Nephron progenitor cell (in vitro differentiated cells): Measurements from ENCODE around the gene SHISA8.
"Not testable (repeated sequence)": the region's sequence is repeated elsewhere in the genome, so short reads cannot be mapped to it uniquely, and the experiment has no call there.

Source experiments
- DNase-seq: peaks from one replicate; pipeline ENCODE4 v3.0.0; 2021
- H3K27ac Mint-ChIP-seq: 2 replicates; pipeline ENCODE4 v1.8.0; 2021; ENCODE audit warnings: mild to moderate bottlenecking, moderate library complexity, mixed read lengths
- H3K27me3 Mint-ChIP-seq: 2 replicates; pipeline ENCODE4 v1.8.0; 2021; ENCODE audit warnings: mild to moderate bottlenecking, low read depth, mixed read lengths; ENCODE audit not compliant: poor library complexity
- H3K36me3 Mint-ChIP-seq: 2 replicates; pipeline ENCODE4 v1.8.0; 2021; ENCODE audit warnings: low read depth, mixed read lengths
- H3K4me1 Mint-ChIP-seq: 2 replicates; pipeline ENCODE4 v1.8.0; 2021; ENCODE audit warnings: mixed read lengths
- H3K4me3 Mint-ChIP-seq: 2 replicates; pipeline ENCODE4 v1.8.0; 2021; ENCODE audit warnings: mild to moderate bottlenecking, moderate library complexity, mixed read lengths
- H3K9me3 Mint-ChIP-seq: 2 replicates; pipeline ENCODE4 v1.8.0; 2021; ENCODE audit warnings: mild to moderate bottlenecking, moderate library complexity, mixed read lengths
- TF ChIP-seq, protein P1 (sequence below): fragments of 200-600 bp; sonication (generic); IDR thresholded peaks from 2 replicates; pipeline ENCODE4 v1.5.0; 2021; ENCODE audit warnings: antibody characterized with exemption

Gene SHISA8

DNA sequence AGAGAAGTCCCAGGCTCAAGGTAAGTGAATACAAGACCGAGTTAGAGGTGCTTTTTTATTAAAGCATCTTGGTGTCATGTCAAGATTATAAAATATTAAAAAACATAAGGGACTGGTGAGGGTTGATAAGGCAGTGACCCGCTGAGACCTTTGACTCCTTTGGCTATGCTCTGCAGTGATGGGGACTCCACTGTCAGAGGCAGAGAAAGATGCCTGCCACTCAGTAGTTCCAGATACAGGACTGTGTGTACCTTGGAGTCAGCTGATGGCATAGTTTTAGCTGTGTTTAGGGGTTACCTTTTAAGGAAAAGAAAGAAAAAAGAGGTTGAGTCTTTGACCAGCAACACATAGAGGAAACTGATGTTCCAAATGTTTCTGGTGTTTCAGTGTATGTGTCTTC, 40.8 kb downstream of the SHISA8 start:
- Mint-ChIP-seq H3K27ac (no peak overlapping the region), H3K4me3 (no peak overlapping the region), H3K36me3 (peaks cover 70% of the 10 kb centered on the region), H3K9me3 (no peaks in the 10 kb centered on the region), H3K27me3 (peaks cover 3% of the 10 kb centered on the region), H3K4me1 (no peaks in the 10 kb centered on the region)
- no peak for DNase-seq
- TF ChIP-seq, protein P1, sequence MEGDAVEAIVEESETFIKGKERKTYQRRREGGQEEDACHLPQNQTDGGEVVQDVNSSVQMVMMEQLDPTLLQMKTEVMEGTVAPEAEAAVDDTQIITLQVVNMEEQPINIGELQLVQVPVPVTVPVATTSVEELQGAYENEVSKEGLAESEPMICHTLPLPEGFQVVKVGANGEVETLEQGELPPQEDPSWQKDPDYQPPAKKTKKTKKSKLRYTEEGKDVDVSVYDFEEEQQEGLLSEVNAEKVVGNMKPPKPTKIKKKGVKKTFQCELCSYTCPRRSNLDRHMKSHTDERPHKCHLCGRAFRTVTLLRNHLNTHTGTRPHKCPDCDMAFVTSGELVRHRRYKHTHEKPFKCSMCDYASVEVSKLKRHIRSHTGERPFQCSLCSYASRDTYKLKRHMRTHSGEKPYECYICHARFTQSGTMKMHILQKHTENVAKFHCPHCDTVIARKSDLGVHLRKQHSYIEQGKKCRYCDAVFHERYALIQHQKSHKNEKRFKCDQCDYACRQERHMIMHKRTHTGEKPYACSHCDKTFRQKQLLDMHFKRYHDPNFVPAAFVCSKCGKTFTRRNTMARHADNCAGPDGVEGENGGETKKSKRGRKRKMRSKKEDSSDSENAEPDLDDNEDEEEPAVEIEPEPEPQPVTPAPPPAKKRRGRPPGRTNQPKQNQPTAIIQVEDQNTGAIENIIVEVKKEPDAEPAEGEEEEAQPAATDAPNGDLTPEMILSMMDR: no peak

DNA sequence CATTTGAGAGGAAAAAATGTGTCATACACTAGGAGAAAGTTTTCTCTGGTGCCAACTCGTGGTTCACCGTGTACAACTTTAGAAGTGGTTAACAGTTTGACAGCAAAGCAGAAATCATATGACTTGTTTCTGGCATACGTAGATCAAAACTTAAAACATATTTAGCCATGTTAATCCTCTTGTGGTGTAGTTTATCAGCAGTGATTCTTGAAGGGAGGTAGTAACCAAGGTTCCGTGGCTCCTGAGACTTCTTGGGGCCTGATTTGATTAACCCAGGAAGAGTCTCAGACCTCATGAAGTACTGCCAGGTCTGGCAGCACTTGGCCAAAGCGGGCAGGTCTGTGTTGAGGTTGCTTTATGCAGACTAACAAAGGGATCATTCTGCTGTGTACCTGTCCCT, 41.5 kb downstream of the SHISA8 start:
- H3K36me3 Mint-ChIP-seq: peaks cover 77% of the 10 kb centered on the region

DNA sequence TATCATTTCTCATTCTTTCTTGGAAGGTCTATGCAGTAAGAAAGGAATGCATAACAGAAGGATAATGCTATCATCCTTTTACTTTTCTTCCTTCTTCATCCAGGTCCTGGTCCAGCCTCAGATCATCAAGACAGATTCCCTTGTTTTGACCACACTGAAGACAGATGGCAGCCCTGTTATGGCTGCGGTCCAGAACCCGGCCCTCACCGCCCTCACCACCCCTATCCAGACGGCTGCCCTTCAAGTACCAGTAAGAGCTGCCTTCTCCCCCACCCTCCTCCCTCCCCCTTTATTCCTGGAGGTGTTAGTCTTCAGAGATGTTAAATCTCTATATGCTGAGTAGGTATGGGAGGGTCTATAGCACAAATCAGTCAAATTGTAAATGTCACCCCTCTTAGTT, 44.1 kb downstream of the SHISA8 start:
- H3K4me1 Mint-ChIP-seq: peaks cover 7% of the 10 kb centered on the region
- DNase-seq: no peak
- peaks cover 3% of the 10 kb centered on the region for H3K27me3 Mint-ChIP-seq
- H3K27ac Mint-ChIP-seq: peak overlapping the region; percentile 69
- no peak overlapping the region for H3K4me3 Mint-ChIP-seq
- TF ChIP-seq, protein P1: no peak
- H3K36me3 Mint-ChIP-seq: peaks cover 74% of the 10 kb centered on the region
- H3K9me3 Mint-ChIP-seq: no peaks in the 10 kb centered on the region

More for the DNA sequence above, 41.5 kb downstream of the SHISA8 start:
- peaks cover 3% of the 10 kb centered on the region for H3K27me3 Mint-ChIP-seq
- H3K4me3 Mint-ChIP-seq: no peak overlapping the region
- H3K4me1 Mint-ChIP-seq: no peaks in the 10 kb centered on the region
- DNase-seq: no peak
- peak overlapping the region; percentile 83 for H3K27ac Mint-ChIP-seq
- H3K9me3 Mint-ChIP-seq: no peaks in the 10 kb centered on the region
- TF ChIP-seq, protein P1: no peak

DNA sequence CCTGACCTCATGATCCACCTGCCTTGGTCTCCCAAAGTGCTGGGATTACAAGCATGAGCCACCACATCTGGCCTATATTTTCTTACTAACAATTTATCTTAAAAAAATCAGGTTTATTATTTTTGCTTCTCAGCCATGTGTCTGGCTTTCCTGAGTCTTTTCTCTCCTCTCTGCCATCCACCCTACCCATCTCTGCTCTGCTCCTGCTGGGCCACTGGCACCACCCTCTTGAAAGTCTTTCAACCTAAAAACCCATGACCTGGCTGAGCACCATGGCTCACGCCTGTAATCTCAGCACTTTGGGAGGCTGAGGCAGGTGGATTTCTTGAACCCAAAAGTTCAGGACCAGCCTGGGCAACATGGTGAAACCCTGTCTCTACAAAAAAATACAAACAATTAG, 44.8 kb downstream of the SHISA8 start:
- DNase-seq, H3K4me1 Mint-ChIP-seq, H3K27me3 Mint-ChIP-seq, H3K4me3 Mint-ChIP-seq, H3K9me3 Mint-ChIP-seq: not testable (repeated sequence)
- Mint-ChIP-seq H3K27ac (peak overlapping the region; percentile 68), H3K36me3 (peaks cover 72% of the 10 kb centered on the region)

DNA sequence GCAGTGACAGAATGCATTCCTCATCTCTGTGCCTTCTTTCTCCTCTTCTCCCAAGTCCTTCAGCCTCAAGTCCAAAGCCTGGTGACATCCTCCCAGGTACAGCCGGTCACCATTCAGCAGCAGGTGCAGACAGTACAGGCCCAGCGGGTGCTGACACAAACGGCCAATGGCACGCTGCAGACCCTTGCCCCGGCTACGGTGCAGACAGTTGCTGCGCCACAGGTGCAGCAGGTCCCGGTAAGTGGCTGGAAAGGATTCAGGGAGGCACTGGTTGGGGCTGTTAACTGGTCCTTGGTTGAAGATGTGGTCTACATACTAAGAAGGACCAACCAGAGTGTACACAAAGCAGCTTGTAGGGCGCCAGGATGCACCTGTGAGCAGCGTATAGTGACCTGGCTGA, 46.3 kb downstream of the SHISA8 start:
- Mint-ChIP-seq H3K36me3 (peaks cover 66% of the 10 kb centered on the region), H3K4me3 (no peak overlapping the region), H3K9me3 (no peaks in the 10 kb centered on the region), H3K4me1 (peaks cover 13% of the 10 kb centered on the region), H3K27ac (no peak overlapping the region), H3K27me3 (peaks cover 3% of the 10 kb centered on the region)
- TF ChIP-seq, protein P1: no peak
- DNase-seq: no peak

DNA sequence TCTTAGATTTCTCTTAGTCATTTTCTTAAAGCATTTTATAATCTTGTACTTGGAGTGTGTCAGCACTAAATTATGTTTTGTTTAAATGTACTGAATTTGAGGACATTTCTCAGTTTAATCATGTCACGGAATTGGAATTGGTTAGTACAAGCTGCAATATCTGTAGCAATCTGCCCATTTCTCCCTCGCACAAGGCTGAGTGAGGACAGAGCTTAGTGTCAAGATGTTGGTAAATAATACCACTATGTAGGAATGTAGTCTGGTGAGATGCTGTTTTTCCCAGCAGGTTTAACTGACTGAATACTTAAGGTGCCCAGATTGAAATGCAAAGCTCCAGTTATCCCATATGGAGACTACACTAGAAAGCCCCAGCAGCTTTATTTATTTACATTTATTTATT, 51.4 kb downstream of the SHISA8 start:
- H3K27ac Mint-ChIP-seq: peak overlapping the region; percentile 98

More for the DNA sequence above, 51.4 kb downstream of the SHISA8 start:
- H3K4me3 Mint-ChIP-seq: no peak overlapping the region
- peaks cover 41% of the 10 kb centered on the region for H3K4me1 Mint-ChIP-seq
- DNase-seq: no peak
- H3K9me3 Mint-ChIP-seq: no peaks in the 10 kb centered on the region
- H3K36me3 Mint-ChIP-seq: peaks cover 36% of the 10 kb centered on the region
- H3K27me3 Mint-ChIP-seq: no peaks in the 10 kb centered on the region
- TF ChIP-seq, protein P1: no peak
